Activated naive CD4-positive, alpha-beta T cell treated with anti-CD3 and anti-CD28 coated beads, Interleukin-2, amount 50 U/mL, for 24 hours (primary cell): ENCODE measurements around the gene CR1.
A peak's percentile ranks its signal among the peaks of the same experiment; 100 is the strongest.

ENCODE experiments used
- H3K27ac Mint-ChIP-seq: one replicate; pipeline ENCODE4 v1.8.0; 2021; ENCODE audit warnings: mild to moderate bottlenecking, mixed read lengths
- H3K27me3 Mint-ChIP-seq: one replicate; pipeline ENCODE4 v1.8.0; 2021; ENCODE audit warnings: mixed read lengths
- H3K36me3 Mint-ChIP-seq: one replicate; pipeline ENCODE4 v1.8.0; 2021; ENCODE audit warnings: mixed read lengths
- H3K4me1 Mint-ChIP-seq: one replicate; pipeline ENCODE4 v1.8.0; 2021; ENCODE audit warnings: mixed read lengths
- H3K4me3 Mint-ChIP-seq: one replicate; pipeline ENCODE4 v1.8.0; 2021; ENCODE audit warnings: mild to moderate bottlenecking, mixed read lengths
- H3K9me3 Mint-ChIP-seq: one replicate; pipeline ENCODE4 v1.8.0; 2021; ENCODE audit warnings: mixed read lengths

Gene CR1

GRCh38 chr1:207495801-207496792 lies at the start of gene CR1:
Gene CR1 (plus strand): TSS chr1:207496157. CDS start chr1:207496268, 111 bp downstream.
- Mint-ChIP-seq H3K27me3 (peaks cover 12% of the 10 kb centered on the region), H3K36me3 (no peaks in the 10 kb centered on the region), H3K4me3 (peak within 1 kb of the TSS; percentile 76), H3K9me3 (no peaks in the 10 kb centered on the region), H3K4me1 (peaks cover 23% of the 10 kb centered on the region), H3K27ac (peak within 1 kb of the TSS; percentile 26)

DNA sequence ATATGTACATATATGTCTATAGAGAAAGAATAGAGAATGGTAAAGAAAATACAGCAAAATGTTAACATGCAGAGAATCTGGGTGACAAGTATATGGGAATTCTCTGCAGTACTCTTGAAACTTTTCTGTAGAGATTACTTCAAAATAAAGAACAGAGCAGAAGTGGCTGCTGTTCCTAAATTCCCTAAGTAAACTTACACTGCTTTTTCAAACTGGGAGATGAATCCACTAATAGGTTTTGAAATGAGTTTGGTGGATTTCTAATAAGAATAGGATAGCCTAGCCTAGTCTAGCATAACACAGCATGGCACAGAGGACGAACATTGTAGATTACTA lies 42.3 kb upstream of the CR1 start:
- H3K9me3 Mint-ChIP-seq, result no peaks in the 10 kb centered on the region

DNA sequence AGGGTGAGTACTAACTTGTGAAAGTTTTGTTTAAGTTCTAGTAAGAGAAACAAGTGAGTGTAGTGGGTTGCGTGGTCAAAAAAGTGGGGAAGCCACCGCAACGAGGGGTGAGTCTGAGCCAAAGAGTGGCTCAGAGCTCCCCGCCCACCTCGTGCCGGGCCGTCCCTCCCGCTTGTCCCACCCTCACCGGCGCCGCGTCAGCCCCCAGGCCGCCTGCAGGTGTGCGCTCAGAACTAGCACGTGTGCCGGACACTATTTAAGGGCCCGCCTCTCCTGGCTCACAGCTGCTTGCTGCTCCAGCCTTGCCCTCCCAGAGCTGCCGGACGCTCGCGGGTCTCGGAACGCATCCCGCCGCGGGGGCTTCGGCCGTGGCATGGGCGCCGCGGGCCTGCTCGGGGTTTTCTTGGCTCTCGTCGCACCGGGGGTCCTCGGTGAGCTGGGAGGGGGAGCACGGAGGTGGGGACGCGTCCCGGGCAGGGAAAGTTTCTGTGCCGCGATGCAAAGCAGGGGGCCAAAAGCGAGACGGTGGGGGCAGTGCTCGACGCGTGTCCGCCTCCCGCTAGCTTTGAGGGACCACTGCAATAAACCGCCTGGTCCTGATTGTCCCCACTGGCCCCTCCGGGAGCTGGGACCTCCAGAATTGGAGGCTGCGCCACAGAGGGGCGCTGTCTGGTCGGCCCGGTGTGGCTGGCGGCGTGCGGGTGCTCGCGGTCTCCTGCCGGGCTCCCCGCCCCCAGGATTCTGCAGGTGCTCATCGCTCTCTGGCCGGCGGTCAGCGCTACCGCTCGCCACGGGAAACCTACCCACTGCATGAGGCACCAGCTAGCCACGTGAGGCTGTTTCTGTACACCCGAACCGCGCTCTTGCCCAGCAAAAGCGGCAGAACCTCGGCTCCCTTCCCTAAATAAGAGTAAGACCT lies 41.7 kb upstream of the CR1 start, which contains the start of gene CR2:
Gene CR2 (plus strand): TSS at position 283 of the 919 bp plus-strand sequence. CDS start 91 bp downstream, at position 374.
- H3K27ac Mint-ChIP-seq, result peak within 1 kb of the TSS; percentile 71
- H3K4me1 Mint-ChIP-seq, result peaks cover 14% of the 10 kb centered on the region

More for the DNA sequence above, 42.3 kb upstream of the CR1 start:
- H3K4me3 Mint-ChIP-seq, result peak overlapping the region; percentile 82
- peaks cover 16% of the 10 kb centered on the region for H3K27me3 Mint-ChIP-seq
- H3K4me1 Mint-ChIP-seq, result peaks cover 14% of the 10 kb centered on the region
- peaks cover 1% of the 10 kb centered on the region for H3K36me3 Mint-ChIP-seq
- peak overlapping the region; percentile 71 for H3K27ac Mint-ChIP-seq

GRCh38 chr1:207455183-207455754 lies 40.7 kb upstream of the CR1 start:
- H3K4me3 Mint-ChIP-seq, result peak overlapping the region; percentile 82
- peaks cover 1% of the 10 kb centered on the region for H3K36me3 Mint-ChIP-seq
- H3K27ac Mint-ChIP-seq, result peak overlapping the region; percentile 46
- peaks cover 12% of the 10 kb centered on the region for H3K27me3 Mint-ChIP-seq
- no peaks in the 10 kb centered on the region for H3K9me3 Mint-ChIP-seq
- peaks cover 14% of the 10 kb centered on the region for H3K4me1 Mint-ChIP-seq

More for the DNA sequence above, 41.7 kb upstream of the CR1 start, which contains the start of gene CR2:
- Mint-ChIP-seq H3K36me3 (peaks cover 1% of the 10 kb centered on the region), H3K27me3 (peaks cover 16% of the 10 kb centered on the region), H3K9me3 (no peaks in the 10 kb centered on the region), H3K4me3 (peak within 1 kb of the TSS; percentile 82)

GRCh38 chr1:207458414-207458813 lies 37.5 kb upstream of the CR1 start:
- H3K4me3 Mint-ChIP-seq, result no peak overlapping the region
- peaks cover 1% of the 10 kb centered on the region for H3K36me3 Mint-ChIP-seq
- H3K27me3 Mint-ChIP-seq, result peaks cover 10% of the 10 kb centered on the region
- no peak overlapping the region for H3K27ac Mint-ChIP-seq
- no peaks in the 10 kb centered on the region for H3K9me3 Mint-ChIP-seq
- peaks cover 14% of the 10 kb centered on the region for H3K4me1 Mint-ChIP-seq

DNA sequence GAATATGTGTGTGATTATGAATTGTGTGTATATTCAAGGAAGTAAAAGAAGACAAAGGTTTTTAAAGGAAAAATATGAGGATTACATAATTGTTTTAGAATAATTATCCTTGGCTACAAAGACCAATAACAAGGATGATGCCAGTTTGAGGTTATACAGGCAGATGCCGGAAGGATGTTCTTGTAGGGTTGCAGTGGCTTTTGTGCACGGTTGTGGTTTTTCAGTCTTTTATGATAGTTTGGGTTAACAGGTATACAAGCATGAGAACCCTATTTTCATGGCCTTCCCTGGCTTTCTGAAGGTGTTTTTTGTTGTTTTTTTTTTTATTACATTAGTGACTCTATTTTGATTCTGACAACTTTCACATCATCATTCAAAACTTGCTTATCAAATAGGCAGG lies 36.9 kb upstream of the CR1 start:
- Mint-ChIP-seq H3K27me3 (peaks cover 7% of the 10 kb centered on the region), H3K36me3 (peaks cover 1% of the 10 kb centered on the region), H3K4me1 (peaks cover 11% of the 10 kb centered on the region), H3K27ac (no peak overlapping the region), H3K9me3 (no peaks in the 10 kb centered on the region), H3K4me3 (no peak overlapping the region)

DNA sequence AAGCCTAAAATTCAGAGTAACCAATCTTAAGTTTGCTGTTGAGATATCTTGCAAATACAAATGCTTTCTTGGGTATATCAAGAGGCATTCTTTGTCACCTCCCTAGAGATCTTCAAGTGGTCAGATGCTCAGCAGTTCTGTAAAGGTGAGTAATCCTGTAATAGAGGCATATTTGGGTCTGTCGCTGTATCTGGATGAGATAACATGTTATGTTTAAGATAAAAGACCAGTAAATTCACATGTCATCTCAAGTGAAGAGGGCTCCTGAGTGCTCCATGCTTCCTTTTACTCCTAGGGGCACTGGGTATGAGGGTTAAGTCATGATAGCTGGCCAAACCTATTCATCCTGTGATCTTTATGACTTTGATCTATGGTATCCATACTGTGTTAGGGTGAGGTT lies 34.3 kb upstream of the CR1 start:
- Mint-ChIP-seq H3K27ac (peak overlapping the region; percentile 2), H3K9me3 (no peaks in the 10 kb centered on the region), H3K36me3 (peaks cover 2% of the 10 kb centered on the region), H3K4me3 (no peak overlapping the region), H3K27me3 (no peaks in the 10 kb centered on the region), H3K4me1 (peaks cover 9% of the 10 kb centered on the region)

- Mint-ChIP-seq H3K4me1 (peaks cover 15% of the 10 kb centered on the region), H3K27me3 (no peaks in the 10 kb centered on the region), H3K4me3 (no peak overlapping the region), H3K36me3 (peaks cover 2% of the 10 kb centered on the region), H3K27ac (no peak overlapping the region), H3K9me3 (no peaks in the 10 kb centered on the region)
These were observed 33.4 kb upstream of the CR1 start for GRCh38 chr1:207462535-207462934.

GRCh38 chr1:207463021-207463420 lies 32.9 kb upstream of the CR1 start:
- Mint-ChIP-seq H3K4me3 (no peak overlapping the region), H3K27ac (peak overlapping the region; percentile 37)

GRCh38 chr1:207463571-207463970 lies 32.4 kb upstream of the CR1 start:
- no peaks in the 10 kb centered on the region for H3K9me3 Mint-ChIP-seq
- no peak overlapping the region for H3K4me3 Mint-ChIP-seq
- H3K36me3 Mint-ChIP-seq, result peaks cover 2% of the 10 kb centered on the region
- H3K27ac Mint-ChIP-seq, result no peak overlapping the region
- peaks cover 15% of the 10 kb centered on the region for H3K4me1 Mint-ChIP-seq
- H3K27me3 Mint-ChIP-seq, result no peaks in the 10 kb centered on the region

More at GRCh38 chr1:207463021-207463420, 32.9 kb upstream of the CR1 start:
- Mint-ChIP-seq H3K4me1 (peaks cover 15% of the 10 kb centered on the region), H3K27me3 (no peaks in the 10 kb centered on the region), H3K9me3 (no peaks in the 10 kb centered on the region), H3K36me3 (peaks cover 2% of the 10 kb centered on the region)

GRCh38 chr1:207470927-207471326 lies 25.0 kb upstream of the CR1 start:
- H3K4me3 Mint-ChIP-seq, result no peak overlapping the region
- H3K36me3 Mint-ChIP-seq, result peaks cover 4% of the 10 kb centered on the region
- H3K4me1 Mint-ChIP-seq, result peaks cover 27% of the 10 kb centered on the region
- no peaks in the 10 kb centered on the region for H3K9me3 Mint-ChIP-seq
- H3K27ac Mint-ChIP-seq, result peak overlapping the region; percentile 7
- H3K27me3 Mint-ChIP-seq, result no peaks in the 10 kb centered on the region

DNA sequence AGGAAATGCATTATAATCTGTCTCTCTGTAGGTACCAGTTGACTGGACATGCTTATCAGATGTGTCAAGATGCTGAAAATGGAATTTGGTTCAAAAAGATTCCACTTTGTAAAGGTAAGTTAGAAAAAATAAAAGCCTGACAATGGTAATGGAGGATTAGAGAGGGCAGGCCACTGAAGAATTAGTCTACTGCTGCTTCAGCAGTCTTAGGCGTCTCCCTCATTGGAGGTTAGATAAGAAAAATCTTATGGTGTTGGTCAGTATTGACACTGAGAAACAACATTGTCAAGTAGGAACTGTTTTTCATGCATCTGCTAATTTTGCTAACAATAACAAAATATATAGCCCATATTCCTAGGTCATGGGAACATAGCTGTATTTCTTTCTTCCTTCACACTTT lies 21.7 kb upstream of the CR1 start:
- peaks cover 2% of the 10 kb centered on the region for H3K36me3 Mint-ChIP-seq
- H3K27me3 Mint-ChIP-seq, result no peaks in the 10 kb centered on the region
- H3K4me3 Mint-ChIP-seq, result no peak overlapping the region
- no peak overlapping the region for H3K27ac Mint-ChIP-seq
- H3K9me3 Mint-ChIP-seq, result no peaks in the 10 kb centered on the region
- peaks cover 16% of the 10 kb centered on the region for H3K4me1 Mint-ChIP-seq

DNA sequence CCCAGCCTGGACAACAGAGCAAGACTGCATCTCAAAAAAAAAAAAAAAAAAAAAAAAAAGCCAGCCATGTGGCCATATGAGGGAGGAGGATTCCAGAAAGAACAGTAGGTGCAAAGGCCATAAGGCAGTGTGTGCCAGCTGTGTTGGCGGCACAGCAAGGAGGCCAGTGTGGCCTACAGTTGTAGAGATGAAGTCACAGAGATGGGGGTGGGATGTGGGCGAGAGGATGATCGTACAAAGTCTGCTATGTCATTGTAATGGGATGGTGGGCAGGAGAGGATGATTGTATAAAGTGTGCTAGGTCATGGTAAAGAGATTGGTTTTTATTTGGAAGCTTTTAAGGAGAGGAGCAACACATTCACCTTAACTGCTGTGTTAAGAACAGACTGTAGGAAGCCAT lies 9.8 kb upstream of the CR1 start:
- H3K27me3 Mint-ChIP-seq, result no peaks in the 10 kb centered on the region
- H3K4me3 Mint-ChIP-seq, result no peak overlapping the region
- no peak overlapping the region for H3K27ac Mint-ChIP-seq
- H3K36me3 Mint-ChIP-seq, result no peaks in the 10 kb centered on the region
- H3K9me3 Mint-ChIP-seq, result no peaks in the 10 kb centered on the region
- H3K4me1 Mint-ChIP-seq, result no peaks in the 10 kb centered on the region

- no peak overlapping the region for H3K4me3 Mint-ChIP-seq
- no peak overlapping the region for H3K27ac Mint-ChIP-seq
- H3K9me3 Mint-ChIP-seq, result no peaks in the 10 kb centered on the region
- H3K4me1 Mint-ChIP-seq, result no peaks in the 10 kb centered on the region
- no peaks in the 10 kb centered on the region for H3K27me3 Mint-ChIP-seq
- no peaks in the 10 kb centered on the region for H3K36me3 Mint-ChIP-seq
These were observed 8.3 kb upstream of the CR1 start for GRCh38 chr1:207487636-207488035.

DNA sequence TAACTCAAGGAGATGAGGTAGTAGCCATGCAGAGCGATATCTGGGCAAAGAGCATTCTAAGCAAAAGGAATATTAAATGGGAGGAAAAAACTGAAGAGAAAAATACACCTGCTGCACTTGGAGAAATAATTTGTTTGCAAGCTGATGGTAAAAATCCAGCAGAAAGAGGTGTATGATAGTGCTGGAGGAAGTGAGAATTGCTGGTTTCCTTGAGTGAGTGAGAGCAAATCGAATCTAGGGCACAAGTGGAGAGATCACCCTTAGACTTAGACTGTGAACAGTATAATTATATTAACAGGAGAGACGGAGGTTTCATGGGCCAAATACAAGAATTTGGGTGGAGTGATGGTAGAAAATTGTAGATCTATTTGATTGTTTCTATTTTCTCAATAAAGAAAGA lies 2.7 kb upstream of the CR1 start:
- no peak overlapping the region for H3K27ac Mint-ChIP-seq
- no peaks in the 10 kb centered on the region for H3K9me3 Mint-ChIP-seq
- H3K4me3 Mint-ChIP-seq, result no peak overlapping the region
- no peaks in the 10 kb centered on the region for H3K36me3 Mint-ChIP-seq
- peaks cover 12% of the 10 kb centered on the region for H3K27me3 Mint-ChIP-seq
- H3K4me1 Mint-ChIP-seq, result peaks cover 12% of the 10 kb centered on the region
